Measurements from ENCODE around the gene DPEP3.
"Not testable (repeated sequence)": the region's sequence is repeated elsewhere in the genome, so short reads cannot be mapped to it uniquely, and the experiment has no call there.

The DPEP3 gene

GRCh38 chr16:67943256-67943618 is 37.1 kb downstream of the DPEP3 start:
- H3K36me3 ChIP-seq (ENCODE audit: control insufficient read depth in 2 of 2, insufficient read depth in 2 of 2, low read length in 2 of 2) = peaks cover 54 to 55% of the 10 kb centered on the region in 2 donors
- peak overlapping the region; percentile 88 for H3K27ac ChIP-seq (ENCODE audit: low read length)
- H3K27me3 ChIP-seq (ENCODE audit: control insufficient read depth in 1 of 2, insufficient read depth in 2 of 2, low read length in 2 of 2) = no peaks in the 10 kb centered on the region
- peaks cover 45% of the 10 kb centered on the region for H3K4me1 ChIP-seq (ENCODE audit: control insufficient read depth, insufficient read depth, low read length)
- peak overlapping the region in 1 of 2 donors; percentile 33 for H3K9ac ChIP-seq (ENCODE audit: low read length in 2 of 2)
- no peaks in the 10 kb centered on the region for H3K9me3 ChIP-seq (ENCODE audit: control insufficient read depth in 2 of 2, low read length in 2 of 2)
- H3K4me3 ChIP-seq (ENCODE audit: low read length in 2 of 2) = no peak overlapping the region

- Histone ChIP-seq H3K27me3 (ENCODE audit: control insufficient read depth in 1 of 2, insufficient read depth in 2 of 2, low read length in 2 of 2) (no peaks in the 10 kb centered on the region), H3K27ac (ENCODE audit: low read length) (peak overlapping the region; percentile 88), H3K9me3 (ENCODE audit: control insufficient read depth in 2 of 2, low read length in 2 of 2) (no peaks in the 10 kb centered on the region), H3K36me3 (ENCODE audit: control insufficient read depth in 2 of 2, insufficient read depth in 2 of 2, low read length in 2 of 2) (peaks cover 49 to 50% of the 10 kb centered on the region in 2 donors), H3K4me1 (ENCODE audit: control insufficient read depth, insufficient read depth, low read length) (peaks cover 45% of the 10 kb centered on the region), H3K9ac (ENCODE audit: low read length in 2 of 2) (peak overlapping the region in 1 of 2 donors; percentile 27), H3K4me3 (ENCODE audit: low read length in 2 of 2) (no peak overlapping the region)
Measured at GRCh38 chr16:67942510-67943255, 37.6 kb downstream of the DPEP3 start.

GRCh38 chr16:67942200-67942509 is 38.1 kb downstream of the DPEP3 start:
- Histone ChIP-seq H3K27me3 (ENCODE audit: control insufficient read depth in 1 of 2, insufficient read depth in 2 of 2, low read length in 2 of 2) (no peaks in the 10 kb centered on the region), H3K36me3 (ENCODE audit: control insufficient read depth in 2 of 2, insufficient read depth in 2 of 2, low read length in 2 of 2) (peaks cover 44% of the 10 kb centered on the region in 2 donors), H3K27ac (ENCODE audit: low read length) (peak overlapping the region; percentile 88), H3K4me3 (ENCODE audit: low read length in 2 of 2) (no peak overlapping the region), H3K9ac (ENCODE audit: low read length in 2 of 2) (peak overlapping the region in 1 of 2 donors; percentile 27), H3K9me3 (ENCODE audit: control insufficient read depth in 2 of 2, low read length in 2 of 2) (no peaks in the 10 kb centered on the region), H3K4me1 (ENCODE audit: control insufficient read depth, insufficient read depth, low read length) (peaks cover 47% of the 10 kb centered on the region)

- peaks cover 40 to 41% of the 10 kb centered on the region in 2 donors for H3K36me3 ChIP-seq (ENCODE audit: control insufficient read depth in 2 of 2, insufficient read depth in 2 of 2, low read length in 2 of 2)
- H3K27ac ChIP-seq (ENCODE audit: low read length) = peak overlapping the region; percentile 88
- no peak overlapping the region for H3K9ac ChIP-seq (ENCODE audit: low read length in 2 of 2)
- H3K4me1 ChIP-seq (ENCODE audit: control insufficient read depth, insufficient read depth, low read length) = peaks cover 50% of the 10 kb centered on the region
- no peaks in the 10 kb centered on the region for H3K9me3 ChIP-seq (ENCODE audit: control insufficient read depth in 2 of 2, low read length in 2 of 2)
- H3K27me3 ChIP-seq (ENCODE audit: control insufficient read depth in 1 of 2, insufficient read depth in 2 of 2, low read length in 2 of 2) = no peaks in the 10 kb centered on the region
- H3K4me3 ChIP-seq (ENCODE audit: low read length in 2 of 2) = no peak overlapping the region
Measured at GRCh38 chr16:67941469-67942199, 38.7 kb downstream of the DPEP3 start.

- H3K27me3 ChIP-seq (ENCODE audit: control insufficient read depth in 1 of 2, insufficient read depth in 2 of 2, low read length in 2 of 2) = no peaks in the 10 kb centered on the region
- H3K9me3 ChIP-seq (ENCODE audit: control insufficient read depth in 2 of 2, low read length in 2 of 2) = no peaks in the 10 kb centered on the region
- peaks cover 48% of the 10 kb centered on the region for H3K4me1 ChIP-seq (ENCODE audit: control insufficient read depth, insufficient read depth, low read length)
- no peak overlapping the region for H3K4me3 ChIP-seq (ENCODE audit: low read length in 2 of 2)
- H3K9ac ChIP-seq (ENCODE audit: low read length in 2 of 2) = no peak overlapping the region
- peaks cover 30 to 31% of the 10 kb centered on the region in 2 donors for H3K36me3 ChIP-seq (ENCODE audit: control insufficient read depth in 2 of 2, insufficient read depth in 2 of 2, low read length in 2 of 2)
- no peak overlapping the region for H3K27ac ChIP-seq (ENCODE audit: low read length)
Measured at GRCh38 chr16:67940446-67941089, 39.7 kb downstream of the DPEP3 start.

GRCh38 chr16:67939507-67940445 is 40.5 kb downstream of the DPEP3 start:
- no peaks in the 10 kb centered on the region for H3K27me3 ChIP-seq (ENCODE audit: control insufficient read depth in 1 of 2, insufficient read depth in 2 of 2, low read length in 2 of 2)
- peak overlapping the region; percentile 18 for H3K27ac ChIP-seq (ENCODE audit: low read length)
- peaks cover 22 to 24% of the 10 kb centered on the region in 2 donors for H3K36me3 ChIP-seq (ENCODE audit: control insufficient read depth in 2 of 2, insufficient read depth in 2 of 2, low read length in 2 of 2)
- no peaks in the 10 kb centered on the region for H3K9me3 ChIP-seq (ENCODE audit: control insufficient read depth in 2 of 2, low read length in 2 of 2)
- H3K4me1 ChIP-seq (ENCODE audit: control insufficient read depth, insufficient read depth, low read length) = peaks cover 49% of the 10 kb centered on the region
- H3K4me3 ChIP-seq (ENCODE audit: low read length in 2 of 2) = no peak overlapping the region
- no peak overlapping the region for H3K9ac ChIP-seq (ENCODE audit: low read length in 2 of 2)

GRCh38 chr16:67937713-67938112 is 42.6 kb downstream of the DPEP3 start:
- not testable (repeated sequence) for H3K9me3 ChIP-seq (ENCODE audit: control insufficient read depth in 2 of 2, low read length in 2 of 2); H3K27ac ChIP-seq (ENCODE audit: low read length); H3K9ac ChIP-seq (ENCODE audit: low read length in 2 of 2); H3K27me3 ChIP-seq (ENCODE audit: control insufficient read depth in 1 of 2, insufficient read depth in 2 of 2, low read length in 2 of 2); H3K4me3 ChIP-seq (ENCODE audit: low read length in 2 of 2)
- Histone ChIP-seq H3K36me3 (ENCODE audit: control insufficient read depth in 2 of 2, insufficient read depth in 2 of 2, low read length in 2 of 2) (peaks cover 14 to 20% of the 10 kb centered on the region in 2 donors), H3K4me1 (ENCODE audit: control insufficient read depth, insufficient read depth, low read length) (peaks cover 38% of the 10 kb centered on the region)

GRCh38 chr16:67936880-67937605 is 43.3 kb downstream of the DPEP3 start:
- Histone ChIP-seq H3K4me3 (ENCODE audit: low read length in 2 of 2) (peak overlapping the region; percentile 98), H3K4me1 (ENCODE audit: control insufficient read depth, insufficient read depth, low read length) (peaks cover 32% of the 10 kb centered on the region), H3K9me3 (ENCODE audit: control insufficient read depth in 2 of 2, low read length in 2 of 2) (no peaks in the 10 kb centered on the region), H3K27me3 (ENCODE audit: control insufficient read depth in 1 of 2, insufficient read depth in 2 of 2, low read length in 2 of 2) (no peaks in the 10 kb centered on the region), H3K9ac (ENCODE audit: low read length in 2 of 2) (peak overlapping the region; percentile 84), H3K27ac (ENCODE audit: low read length) (peak overlapping the region; percentile 76), H3K36me3 (ENCODE audit: control insufficient read depth in 2 of 2, insufficient read depth in 2 of 2, low read length in 2 of 2) (peaks cover 8 to 14% of the 10 kb centered on the region in 2 donors)

GRCh38 chr16:67936124-67936879 is 44.0 kb downstream of the DPEP3 start, which contains the start of gene PSMB10:
TSS of gene PSMB10 (minus strand) at chr16:67936850. CDS start at chr16:67936749, 101 bp downstream.
- peak within 1 kb of the TSS; percentile 76 for H3K27ac ChIP-seq (ENCODE audit: low read length)
- H3K4me3 ChIP-seq (ENCODE audit: low read length in 2 of 2) = peak within 1 kb of the TSS; percentile 98
- no peaks in the 10 kb centered on the region for H3K9me3 ChIP-seq (ENCODE audit: control insufficient read depth in 2 of 2, low read length in 2 of 2)
- H3K27me3 ChIP-seq (ENCODE audit: control insufficient read depth in 1 of 2, insufficient read depth in 2 of 2, low read length in 2 of 2) = no peaks in the 10 kb centered on the region
- H3K4me1 ChIP-seq (ENCODE audit: control insufficient read depth, insufficient read depth, low read length) = peaks cover 29% of the 10 kb centered on the region
- peaks cover 7 to 13% of the 10 kb centered on the region in 2 donors for H3K36me3 ChIP-seq (ENCODE audit: control insufficient read depth in 2 of 2, insufficient read depth in 2 of 2, low read length in 2 of 2)
- H3K9ac ChIP-seq (ENCODE audit: low read length in 2 of 2) = peak within 1 kb of the TSS; percentile 84
